EL (cell line): ENCODE measurements around the gene EBF3.

Source experiments
- DNase-seq: peaks from one replicate; pipeline ENCODE4 v3.0.0-alpha.2; 2016

The EBF3 gene

DNA sequence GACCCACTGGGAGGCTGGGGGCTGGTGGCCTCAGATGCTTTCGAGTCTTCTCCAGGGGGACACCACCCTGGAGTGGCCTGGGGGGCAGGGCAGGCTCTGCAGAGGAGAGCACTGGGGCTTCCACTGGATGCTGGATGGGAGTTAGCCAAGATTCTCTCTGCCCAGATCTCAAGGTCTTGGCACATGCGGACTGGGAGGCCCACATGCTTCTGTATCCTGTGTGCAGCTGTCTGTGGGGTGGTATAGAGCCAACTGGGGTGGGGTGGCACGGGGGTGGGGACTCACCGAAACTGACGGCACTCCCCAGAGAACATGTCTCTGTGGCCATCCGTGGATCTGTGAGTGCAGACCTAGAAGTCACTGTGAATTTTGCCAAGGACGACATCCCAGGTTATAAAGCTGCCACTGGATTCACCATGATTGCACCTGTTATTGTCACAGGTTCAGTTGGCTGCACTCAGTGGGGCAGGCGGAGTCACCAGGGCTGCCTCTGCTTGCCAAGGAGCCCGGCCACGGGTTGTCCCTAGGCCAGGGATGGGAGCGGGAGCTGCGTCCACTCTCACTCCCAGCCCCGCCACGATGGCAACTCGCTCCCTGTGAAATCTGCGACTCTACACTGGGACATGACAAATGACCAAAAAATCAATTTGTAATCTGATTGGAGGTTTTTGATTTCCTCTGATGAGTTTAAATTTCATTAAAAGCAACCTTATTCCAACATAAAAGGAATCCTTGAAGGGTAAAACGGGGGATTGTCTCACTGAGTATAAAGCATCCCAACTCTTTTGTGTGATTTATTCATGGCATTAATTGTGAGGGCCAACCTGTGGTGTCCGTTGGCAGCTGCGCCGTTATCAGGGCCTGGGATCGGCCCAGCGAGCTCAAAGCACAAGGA lies 131.3 kb downstream of the EBF3 start:
- DNase-seq: no peak

DNA sequence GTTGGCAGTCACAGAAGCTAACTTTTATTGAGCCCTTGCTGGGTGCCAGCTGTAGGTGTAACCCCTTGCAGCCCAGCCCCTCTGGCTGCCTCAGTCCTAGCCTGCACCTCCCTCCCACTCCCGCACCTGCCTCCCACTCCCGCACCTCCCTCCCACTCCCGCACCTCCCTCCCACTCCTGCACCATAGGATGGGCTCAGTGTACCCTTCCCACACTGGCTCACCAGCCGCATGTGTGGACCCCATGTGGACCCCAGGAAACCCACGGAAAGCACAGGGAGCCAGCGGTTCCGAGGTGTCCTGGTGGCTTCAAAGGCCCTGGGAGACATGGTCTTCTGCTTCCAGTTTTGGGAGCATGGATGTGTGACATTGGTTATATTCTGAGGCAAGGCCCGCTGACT lies 132.9 kb downstream of the EBF3 start:
- no peak for DNase-seq

DNA sequence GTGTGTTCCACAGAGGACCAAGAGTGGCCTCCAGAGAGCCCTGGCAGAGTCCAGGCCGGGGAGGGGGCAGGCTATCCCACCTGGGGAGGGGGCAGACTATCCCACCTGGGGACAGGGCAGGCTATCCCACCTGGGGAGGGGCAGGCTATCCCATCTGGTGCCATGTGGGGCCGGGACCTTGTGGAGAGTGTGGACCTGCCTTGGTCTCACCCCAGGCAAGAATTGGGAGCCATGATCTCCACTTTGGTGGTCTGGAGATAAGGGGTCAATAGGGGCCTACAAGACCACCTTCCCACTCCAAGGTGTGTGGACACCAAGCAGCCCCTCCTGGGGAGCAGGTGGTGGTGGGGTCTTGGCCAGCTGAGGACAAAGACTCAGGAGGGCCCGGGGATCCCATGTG lies 138.2 kb downstream of the EBF3 start:
- no peak for DNase-seq

DNA sequence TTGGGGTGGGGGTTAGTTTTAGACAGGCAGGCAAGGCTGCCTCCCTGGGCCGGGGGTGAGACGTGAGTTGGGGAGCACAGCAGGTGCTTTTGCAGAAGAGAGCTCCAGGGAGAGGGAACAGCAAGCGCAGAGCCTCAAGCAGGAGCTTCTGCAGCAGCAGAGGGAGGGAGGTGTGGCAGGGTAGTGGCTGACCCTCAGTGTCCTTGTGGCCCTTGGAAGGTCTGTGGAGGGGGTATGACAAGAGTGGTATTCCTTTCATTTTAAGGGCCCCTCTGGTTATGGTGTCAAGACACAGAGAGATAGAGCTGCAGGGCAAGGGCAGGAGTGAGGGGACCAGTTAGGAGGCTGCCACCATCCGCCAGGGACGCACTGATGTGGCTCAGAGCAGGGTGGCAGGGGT lies 138.9 kb downstream of the EBF3 start:
- no peak for DNase-seq

- no peak for DNase-seq
Measured at GRCh38 chr10:129820451-129820850, 143.6 kb downstream of the EBF3 start.

DNA sequence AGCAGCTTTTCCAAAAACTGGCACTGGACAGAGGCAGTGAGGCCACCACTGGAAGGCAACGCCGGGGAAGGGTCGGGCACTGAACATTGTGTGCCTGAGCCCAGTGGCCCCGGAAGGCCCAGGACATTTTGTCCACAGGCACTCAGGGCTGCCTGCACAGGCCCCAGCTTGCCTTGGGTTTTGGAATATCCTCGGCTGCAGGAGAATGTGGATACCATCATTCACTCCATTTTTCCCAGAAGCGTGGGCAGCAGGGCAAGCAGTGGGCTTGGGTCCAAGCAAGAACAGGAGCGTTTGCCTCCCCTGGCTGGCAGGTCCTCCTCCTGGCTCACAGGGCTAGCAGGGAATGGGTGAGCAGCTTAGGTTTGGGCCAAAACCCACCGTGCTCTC lies 147.4 kb downstream of the EBF3 start:
- DNase-seq: no peak

DNA sequence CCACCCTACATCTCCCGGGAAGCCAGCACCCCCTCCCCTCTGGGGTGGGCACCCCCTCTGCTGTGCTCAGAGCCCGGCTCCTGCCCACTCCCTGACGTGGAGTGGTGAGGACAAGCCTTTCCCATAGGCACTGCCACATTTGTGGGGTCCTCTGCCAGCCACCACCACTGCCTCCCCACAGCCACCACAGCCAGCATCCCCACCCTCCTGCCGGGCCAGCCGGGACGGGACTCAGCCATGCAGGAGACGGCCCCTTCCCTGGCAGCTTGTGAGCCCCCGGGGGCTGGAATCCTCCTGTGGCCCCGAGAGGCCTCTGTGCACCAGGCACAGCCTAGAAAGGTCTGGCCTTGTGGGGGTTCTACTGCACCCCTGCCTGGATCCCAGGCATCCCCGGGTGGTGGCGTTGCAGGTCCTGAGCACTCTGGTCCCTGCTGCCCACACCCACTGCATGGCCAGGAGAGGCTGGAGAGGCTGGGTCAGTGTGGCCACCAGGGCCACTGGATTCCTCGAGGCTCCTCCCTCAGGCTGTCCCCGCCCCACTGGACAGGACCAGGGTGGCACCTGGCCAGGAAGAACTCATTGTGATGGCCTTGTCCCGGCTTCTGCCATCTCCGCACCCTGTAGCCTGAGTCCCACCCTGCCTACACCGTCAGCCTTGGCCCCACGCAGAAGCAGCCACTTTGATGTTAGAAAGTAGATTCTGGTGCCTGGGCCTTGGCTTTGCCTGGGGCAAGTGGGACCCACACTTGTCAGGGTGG lies 148.0 kb downstream of the EBF3 start:
- DNase-seq: no peak

GRCh38 chr10:129814681-129815646 lies 149.1 kb downstream of the EBF3 start:
- no peak for DNase-seq

GRCh38 chr10:129812398-129812797 lies 151.7 kb downstream of the EBF3 start:
- no peak for DNase-seq

DNA sequence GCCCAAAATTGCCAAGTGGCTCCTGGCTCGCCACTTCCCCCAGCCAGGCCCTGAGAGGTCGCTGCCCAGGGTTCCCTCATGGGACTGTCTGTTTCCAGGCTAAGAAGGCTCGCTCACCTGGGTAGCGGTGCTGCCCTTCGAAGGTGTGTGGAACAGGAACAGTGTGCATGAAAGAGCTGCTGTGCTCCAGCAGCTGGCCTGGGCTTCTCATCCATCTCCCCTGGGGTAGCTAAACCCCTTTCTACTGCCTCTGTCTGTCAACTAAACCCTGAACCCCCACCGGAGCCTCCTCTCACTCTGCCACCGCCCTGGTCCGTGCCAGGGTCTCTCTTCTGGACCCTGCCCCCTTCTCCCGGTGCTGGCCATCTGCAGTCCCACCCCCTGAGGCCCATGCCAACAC lies 152.9 kb downstream of the EBF3 start:
- no peak for DNase-seq

- no peak for DNase-seq
Measured at GRCh38 chr10:129809841-129810240, 154.2 kb downstream of the EBF3 start.

GRCh38 chr10:129809431-129809830 lies 154.6 kb downstream of the EBF3 start:
- no peak for DNase-seq

DNA sequence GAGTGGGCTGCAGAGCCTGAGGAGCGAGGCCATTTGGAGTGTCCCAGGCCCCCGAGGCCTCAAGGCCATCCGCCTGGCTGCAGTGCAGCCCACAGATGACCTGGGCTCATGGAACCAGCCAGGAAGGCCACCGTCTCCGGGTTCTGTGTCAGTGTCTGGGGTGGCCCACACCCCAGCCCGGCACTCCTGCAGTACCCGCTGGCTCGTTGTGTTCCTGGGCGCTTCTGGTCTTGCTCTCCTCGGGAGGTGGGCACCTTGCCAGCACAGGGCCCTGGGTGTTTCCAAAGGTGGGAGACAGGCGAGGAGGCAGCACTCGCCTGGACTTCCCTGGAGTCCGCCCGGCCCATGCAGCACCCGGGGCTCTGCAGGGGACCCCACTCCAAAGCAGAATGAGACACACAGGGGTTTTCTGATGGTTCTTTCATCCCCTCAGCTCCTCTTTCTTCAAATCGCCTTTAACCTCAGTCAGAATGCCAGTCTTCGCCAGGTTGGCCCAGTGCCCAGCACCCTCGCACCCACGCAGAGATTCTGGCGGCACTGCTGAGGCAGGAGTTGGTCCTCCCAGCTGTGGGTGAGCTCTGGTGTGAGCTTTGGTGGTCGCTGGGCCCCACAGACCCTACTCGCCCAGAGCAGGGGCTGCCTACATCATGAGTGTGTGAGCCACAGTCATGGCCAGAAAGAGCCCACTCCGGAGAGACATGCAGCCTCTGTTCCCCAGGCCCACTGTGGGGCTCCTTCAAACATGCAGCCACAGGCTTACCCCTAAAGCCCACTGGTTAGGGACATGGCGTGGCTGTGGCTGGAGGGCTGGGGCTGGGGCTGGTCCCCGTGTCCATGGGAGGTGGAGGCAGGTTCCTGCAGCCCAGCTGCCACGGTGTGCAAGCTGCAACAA lies 155.7 kb downstream of the EBF3 start:
- DNase-seq: no peak

DNA sequence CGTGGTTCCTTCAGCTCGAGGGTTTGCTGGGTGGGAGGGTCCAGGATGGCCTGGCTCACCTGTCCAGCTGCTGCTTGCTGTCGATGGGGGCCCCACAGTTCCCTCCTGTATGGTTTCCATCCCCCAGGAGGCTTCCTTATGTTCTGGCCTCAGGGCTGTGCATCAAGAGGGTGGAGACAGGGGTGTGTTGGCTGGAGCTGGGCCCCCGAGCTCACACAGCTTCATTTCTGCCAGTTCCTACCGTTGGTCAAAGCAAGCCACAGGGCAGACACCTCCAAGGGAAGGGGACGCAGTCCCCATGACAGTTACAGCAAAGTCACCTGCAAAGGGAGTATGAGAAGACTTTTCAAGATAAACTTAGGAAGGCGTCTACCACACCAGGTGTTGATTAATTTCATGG lies 156.9 kb downstream of the EBF3 start:
- no peak for DNase-seq

DNA sequence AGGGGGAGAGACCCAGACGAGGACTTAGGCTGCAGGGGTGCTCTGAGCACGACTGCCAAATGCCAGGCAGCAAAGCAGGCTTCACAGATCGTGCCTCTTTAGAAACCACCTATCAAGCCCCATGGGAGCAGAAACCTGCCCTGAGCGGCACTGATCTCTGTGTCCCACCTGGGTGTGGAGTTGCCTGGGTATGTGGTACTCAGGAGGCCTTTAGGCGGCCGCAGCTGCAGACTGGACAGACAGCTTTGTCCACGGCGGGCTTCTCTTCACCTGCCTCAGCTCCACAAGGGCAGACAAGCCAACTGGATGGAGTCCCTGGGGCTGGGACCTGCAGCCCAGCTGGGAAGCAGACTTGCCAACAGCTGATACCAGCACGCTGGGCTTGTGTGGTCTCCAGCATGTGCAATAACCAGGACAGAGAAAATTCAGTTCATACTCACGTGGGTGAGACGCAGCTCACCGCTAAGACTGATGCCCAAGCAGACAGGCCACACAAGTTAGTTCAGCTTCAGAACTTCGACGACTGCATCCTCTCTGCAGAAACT lies 163.2 kb downstream of the EBF3 start:
- no peak for DNase-seq

- no peak for DNase-seq
Measured at GRCh38 chr10:129799942-129800341, 164.1 kb downstream of the EBF3 start.

GRCh38 chr10:129796710-129797420 lies 167.2 kb downstream of the EBF3 start:
- DNase-seq: no peak

GRCh38 chr10:129793996-129794395 lies 170.1 kb downstream of the EBF3 start:
- no peak for DNase-seq

DNA sequence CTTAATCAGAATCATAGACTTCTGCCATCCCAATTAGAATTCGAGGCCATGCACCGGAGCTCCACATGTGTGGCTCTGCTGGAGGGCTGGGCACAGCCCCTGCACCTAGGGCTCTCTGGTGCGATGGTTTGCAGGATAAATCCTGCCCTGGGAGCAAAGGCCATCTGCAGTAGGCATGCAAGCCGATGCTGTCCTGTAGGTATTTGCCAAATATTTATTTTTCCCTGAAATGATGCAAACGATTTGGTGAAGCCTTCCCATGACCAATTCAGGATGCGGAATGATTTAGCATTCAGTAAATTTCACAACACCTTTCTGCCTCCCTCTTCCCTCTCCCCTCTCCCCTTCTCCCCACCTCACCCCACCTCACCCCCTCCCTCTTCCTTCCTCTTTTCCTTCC lies 170.6 kb downstream of the EBF3 start:
- DNase-seq: no peak

DNA sequence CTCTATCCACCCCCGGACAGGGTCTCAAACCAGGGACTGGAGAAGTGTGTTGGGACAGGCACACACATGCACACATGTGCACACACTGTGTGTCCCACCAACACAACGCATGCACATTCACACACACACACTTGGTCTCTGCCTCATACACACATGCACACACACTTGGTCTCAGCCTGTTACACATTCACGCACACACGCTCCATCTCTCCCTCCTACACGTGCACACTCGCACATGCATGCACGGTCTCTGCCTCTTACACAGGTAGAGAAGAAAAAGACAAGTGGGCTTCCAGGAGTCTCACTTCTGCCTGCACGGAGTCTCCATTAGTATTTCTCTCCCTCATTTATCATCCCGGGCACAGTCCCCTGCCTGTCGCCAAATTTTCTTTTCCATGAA lies 171.2 kb downstream of the EBF3 start:
- DNase-seq: no peak

GRCh38 chr10:129792141-129792540 lies 171.9 kb downstream of the EBF3 start:
- DNase-seq: no peak
